Measurements from ENCODE around the gene DGLUCY.
A peak's percentile ranks its signal among the peaks of the same experiment; 100 is the strongest.

The DGLUCY gene

DNA sequence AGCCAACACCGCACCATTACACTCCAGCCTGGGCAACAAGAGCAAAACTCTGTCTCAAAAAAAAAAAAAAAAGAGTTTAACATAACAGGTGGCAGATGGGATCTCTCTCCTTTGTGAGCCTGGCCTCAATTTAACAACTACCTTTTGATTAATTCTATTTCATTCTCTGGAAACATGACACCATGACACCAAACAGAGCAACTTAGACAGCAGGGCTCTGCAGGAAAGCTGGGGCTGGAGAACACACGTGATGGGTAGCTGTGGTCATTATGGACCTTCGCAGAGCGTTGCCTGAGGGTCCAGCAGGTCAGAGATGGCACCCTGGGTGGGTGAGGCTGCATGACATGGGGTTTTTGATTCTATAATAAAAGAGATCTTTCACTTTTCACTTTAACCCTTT, 1.7 kb upstream of the DGLUCY start:
- Histone ChIP-seq H3K79me1 (ENCODE audit: low read length) (peaks cover 15% of the 10 kb centered on the region), H3K4me1 (ENCODE audit: control insufficient read depth in 1 of 2, insufficient read depth in 2 of 2, low read length in 2 of 2) (peaks cover 14 to 15% of the 10 kb centered on the region in 2 experiments), H2AFZ (ENCODE audit: insufficient read depth, low read length, poor library complexity) (no peak overlapping the region), H2AK5ac (ENCODE audit: low read length) (no peak overlapping the region), H2BK120ac (ENCODE audit: insufficient read depth, low read length, poor library complexity) (no peak overlapping the region), H3K4ac (ENCODE audit: low read depth, low read length) (no peak overlapping the region), H2BK5ac (ENCODE audit: low read depth, low read length, poor library complexity) (no peak overlapping the region), H3K27me3 (ENCODE audit: insufficient read depth, low read length) (no peaks in the 10 kb centered on the region), H3K27ac (ENCODE audit: low read depth, low read length) (no peak overlapping the region), H3K9me3 (ENCODE audit: insufficient read depth, low read depth, low read length) (no peaks in the 10 kb centered on the region), H4K91ac (ENCODE audit: low read depth, low read length) (no peak overlapping the region), H3K18ac (ENCODE audit: low read length) (no peak overlapping the region), H4K12ac (ENCODE audit: low read depth, low read length) (no peak overlapping the region), H3K9ac (ENCODE audit: low read length) (no peak overlapping the region), H3K4me3 (ENCODE audit: low read depth, low read length) (no peak overlapping the region), H3K36me3 (ENCODE audit: control insufficient read depth in 1 of 2, insufficient read depth in 2 of 2, low read length in 2 of 2) (no peaks in the 10 kb centered on the region), H3K23ac (ENCODE audit: low read length) (no peak overlapping the region), H3K4me2 (ENCODE audit: low read length) (no peak overlapping the region), H4K8ac (ENCODE audit: low read depth, low read length) (no peak overlapping the region), H2BK12ac (ENCODE audit: low read length) (no peak overlapping the region), H3K79me2 (ENCODE audit: control insufficient read depth, insufficient read depth, low read length, poor library complexity) (peaks cover 2% of the 10 kb centered on the region), H3K14ac (ENCODE audit: low read length) (no peak overlapping the region)
- WGBS (ENCODE audit: extremely low coverage, insufficient coverage, insufficient read length): no CpG with 5 or more reads among the region's 4 CpGs
- DNase-seq: no peak

- Histone ChIP-seq H3K4me2 (ENCODE audit: low read length) (peak overlapping the region; percentile 77), H2AFZ (ENCODE audit: insufficient read depth, low read length, poor library complexity) (peak overlapping the region; percentile 76), H3K14ac (ENCODE audit: low read length) (peak overlapping the region; percentile 67), H4K91ac (ENCODE audit: low read depth, low read length) (peak overlapping the region; percentile 64), H3K23ac (ENCODE audit: low read length) (no peak overlapping the region), H3K79me1 (ENCODE audit: low read length) (peaks cover 15% of the 10 kb centered on the region), H2BK5ac (ENCODE audit: low read depth, low read length, poor library complexity) (peak overlapping the region; percentile 84), H2BK120ac (ENCODE audit: insufficient read depth, low read length, poor library complexity) (peak overlapping the region; percentile 83), H3K27ac (ENCODE audit: low read depth, low read length) (peak overlapping the region; percentile 75), H3K4me1 (ENCODE audit: control insufficient read depth in 1 of 2, insufficient read depth in 2 of 2, low read length in 2 of 2) (peaks cover 15 to 18% of the 10 kb centered on the region in 2 experiments), H3K9ac (ENCODE audit: low read length) (no peak overlapping the region), H4K12ac (ENCODE audit: low read depth, low read length) (peak overlapping the region; percentile 31), H3K9me3 (ENCODE audit: insufficient read depth, low read depth, low read length) (no peaks in the 10 kb centered on the region), H3K27me3 (ENCODE audit: insufficient read depth, low read length) (no peaks in the 10 kb centered on the region), H3K18ac (ENCODE audit: low read length) (peak overlapping the region; percentile 58), H3K36me3 (ENCODE audit: control insufficient read depth in 1 of 2, insufficient read depth in 2 of 2, low read length in 2 of 2) (no peaks in the 10 kb centered on the region), H3K4ac (ENCODE audit: low read depth, low read length) (peak overlapping the region; percentile 13), H3K79me2 (ENCODE audit: control insufficient read depth, insufficient read depth, low read length, poor library complexity) (peaks cover 2% of the 10 kb centered on the region), H2BK12ac (ENCODE audit: low read length) (peak overlapping the region; percentile 42), H4K8ac (ENCODE audit: low read depth, low read length) (peak overlapping the region; percentile 88), H3K4me3 (ENCODE audit: low read depth, low read length) (peak overlapping the region; percentile 56), H2AK5ac (ENCODE audit: low read length) (peak overlapping the region; percentile 48)
- no CpG with 5 or more reads among the region's 18 CpGs for WGBS (ENCODE audit: extremely low coverage, insufficient coverage, insufficient read length)
- DNase-seq: peak; percentile 48 to 74
Measured at GRCh38 chr14:91114079-91115065, 499 bp downstream of the DGLUCY start.

DNA sequence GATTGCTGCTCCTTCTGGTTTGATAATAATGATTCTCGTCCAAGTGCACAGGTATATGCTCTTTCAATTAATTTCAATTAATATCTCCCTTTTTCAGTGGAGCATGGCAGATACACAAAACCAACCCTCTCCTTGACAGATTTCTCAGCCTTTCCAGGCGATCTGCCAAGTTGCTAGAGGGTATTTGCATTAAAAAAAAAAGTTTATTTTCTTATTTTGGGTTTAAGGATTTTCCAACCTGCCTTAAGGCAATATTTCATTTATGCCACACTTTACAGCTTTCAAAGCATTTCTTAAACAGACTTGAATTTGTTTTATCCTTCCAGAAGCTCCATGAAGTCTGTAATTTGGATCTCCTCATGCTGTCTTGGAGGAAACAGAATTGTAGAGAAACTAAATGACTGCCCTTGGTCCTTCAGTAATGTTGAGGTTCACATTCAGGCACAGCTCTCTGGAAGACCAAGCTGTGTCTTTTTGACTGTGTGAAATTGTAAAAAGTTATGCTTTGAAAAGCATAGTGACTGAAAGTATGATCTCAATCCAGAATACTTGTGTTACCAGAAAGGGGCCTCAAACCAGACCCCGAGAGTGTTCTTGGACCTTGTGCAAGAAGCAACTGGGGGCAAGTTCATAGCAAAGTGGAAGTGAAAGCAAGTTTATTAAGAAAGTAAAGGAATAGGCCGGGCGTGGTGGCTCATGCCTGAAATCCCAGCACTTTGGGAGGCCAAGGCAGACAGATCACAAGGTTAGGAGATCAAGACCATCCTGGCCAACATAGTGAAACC, 2.3 kb downstream of the DGLUCY start:
- Histone ChIP-seq H3K14ac (ENCODE audit: low read length) (no peak overlapping the region), H3K27ac (ENCODE audit: low read depth, low read length) (no peak overlapping the region), H2BK5ac (ENCODE audit: low read depth, low read length, poor library complexity) (no peak overlapping the region), H4K12ac (ENCODE audit: low read depth, low read length) (no peak overlapping the region), H3K79me2 (ENCODE audit: control insufficient read depth, insufficient read depth, low read length, poor library complexity) (peaks cover 2% of the 10 kb centered on the region), H3K18ac (ENCODE audit: low read length) (no peak overlapping the region), H3K79me1 (ENCODE audit: low read length) (peaks cover 15% of the 10 kb centered on the region), H3K4me1 (ENCODE audit: control insufficient read depth in 1 of 2, insufficient read depth in 2 of 2, low read length in 2 of 2) (peaks cover 21 to 25% of the 10 kb centered on the region in 2 experiments), H2AFZ (ENCODE audit: insufficient read depth, low read length, poor library complexity) (no peak overlapping the region), H3K23ac (ENCODE audit: low read length) (no peak overlapping the region), H3K9me3 (ENCODE audit: insufficient read depth, low read depth, low read length) (no peaks in the 10 kb centered on the region), H2BK12ac (ENCODE audit: low read length) (no peak overlapping the region), H4K8ac (ENCODE audit: low read depth, low read length) (no peak overlapping the region), H3K4ac (ENCODE audit: low read depth, low read length) (no peak overlapping the region), H3K36me3 (ENCODE audit: control insufficient read depth in 1 of 2, insufficient read depth in 2 of 2, low read length in 2 of 2) (no peaks in the 10 kb centered on the region), H3K27me3 (ENCODE audit: insufficient read depth, low read length) (no peaks in the 10 kb centered on the region), H4K91ac (ENCODE audit: low read depth, low read length) (peak overlapping the region; percentile 1), H2AK5ac (ENCODE audit: low read length) (no peak overlapping the region), H3K4me2 (ENCODE audit: low read length) (no peak overlapping the region), H2BK120ac (ENCODE audit: insufficient read depth, low read length, poor library complexity) (no peak overlapping the region), H3K4me3 (ENCODE audit: low read depth, low read length) (no peak overlapping the region), H3K9ac (ENCODE audit: low read length) (no peak overlapping the region)
- no peak for DNase-seq
- no CpG with 5 or more reads among the region's 5 CpGs for WGBS (ENCODE audit: extremely low coverage, insufficient coverage, insufficient read length)

- Histone ChIP-seq H3K36me3 (ENCODE audit: control insufficient read depth in 1 of 2, insufficient read depth in 2 of 2, low read length in 2 of 2) (no peaks in the 10 kb centered on the region), H3K4ac (ENCODE audit: low read depth, low read length) (no peak overlapping the region), H3K79me2 (ENCODE audit: control insufficient read depth, insufficient read depth, low read length, poor library complexity) (peaks cover 2% of the 10 kb centered on the region), H3K27ac (ENCODE audit: low read depth, low read length) (no peak overlapping the region), H3K4me1 (ENCODE audit: control insufficient read depth in 1 of 2, insufficient read depth in 2 of 2, low read length in 2 of 2) (peaks cover 21 to 25% of the 10 kb centered on the region in 2 experiments), H2BK120ac (ENCODE audit: insufficient read depth, low read length, poor library complexity) (no peak overlapping the region), H3K23ac (ENCODE audit: low read length) (no peak overlapping the region), H3K4me2 (ENCODE audit: low read length) (no peak overlapping the region), H3K4me3 (ENCODE audit: low read depth, low read length) (no peak overlapping the region), H3K9me3 (ENCODE audit: insufficient read depth, low read depth, low read length) (no peaks in the 10 kb centered on the region), H2AK5ac (ENCODE audit: low read length) (no peak overlapping the region), H4K8ac (ENCODE audit: low read depth, low read length) (no peak overlapping the region), H3K27me3 (ENCODE audit: insufficient read depth, low read length) (no peaks in the 10 kb centered on the region), H2BK5ac (ENCODE audit: low read depth, low read length, poor library complexity) (no peak overlapping the region), H3K14ac (ENCODE audit: low read length) (no peak overlapping the region), H3K9ac (ENCODE audit: low read length) (no peak overlapping the region), H2AFZ (ENCODE audit: insufficient read depth, low read length, poor library complexity) (no peak overlapping the region), H2BK12ac (ENCODE audit: low read length) (no peak overlapping the region), H4K91ac (ENCODE audit: low read depth, low read length) (no peak overlapping the region), H3K79me1 (ENCODE audit: low read length) (peaks cover 15% of the 10 kb centered on the region), H3K18ac (ENCODE audit: low read length) (no peak overlapping the region), H4K12ac (ENCODE audit: low read depth, low read length) (no peak overlapping the region)
- DNase-seq: peak; percentile 57 to 60
- WGBS (ENCODE audit: extremely low coverage, insufficient coverage, insufficient read length): no CpG with 5 or more reads among the region's 7 CpGs
Measured at GRCh38 chr14:91116913-91117588, 3.2 kb downstream of the DGLUCY start.

All from trophoblast cell (in vitro differentiated cells and primary cell).